HEK293 (cell line): ENCODE measurements around the gene OR2Y1.

Experiments used
- ELK4 ChIP-seq: IDR thresholded peaks from 2 replicates; pipeline ENCODE4 v1.6.1; 2011; ENCODE audit warnings: mild to moderate bottlenecking, low read depth, low read length, borderline replicate concordance
- GLI4 ChIP-seq: fragments of 450-650 bp; formaldehyde crosslinking; IDR thresholded peaks from 2 replicates; pipeline ENCODE4 v1.5.1; 2016; ENCODE audit warnings: missing biosample characterization, missing genetic modification characterization
- GLIS1 ChIP-seq: fragments of 450-650 bp; formaldehyde crosslinking; IDR thresholded peaks from 2 replicates; pipeline ENCODE4 v1.5.1; 2016; ENCODE audit warnings: missing biosample characterization, missing genetic modification characterization
- HOXD13 ChIP-seq: sonication (generic); formaldehyde crosslinking; IDR thresholded peaks from 2 replicates; pipeline ENCODE4 v1.8.0; 2022; ENCODE audit warnings: missing genetic modification reagents, borderline replicate concordance
- KLF9 ChIP-seq: fragments of 450-650 bp; formaldehyde crosslinking; IDR thresholded peaks from 2 replicates; pipeline ENCODE4 v1.5.1; 2016; ENCODE audit warnings: missing biosample characterization, missing genetic modification characterization, low read depth
- MZF1 ChIP-seq: fragments of 450-650 bp; formaldehyde crosslinking; IDR thresholded peaks from 2 replicates; pipeline ENCODE4 v1.5.1; 2017; ENCODE audit warnings: missing biosample characterization, missing genetic modification characterization, borderline replicate concordance
- PATZ1 ChIP-seq: fragments of 450-650 bp; formaldehyde crosslinking; IDR thresholded peaks from 2 replicates; pipeline ENCODE4 v1.5.1; 2016; ENCODE audit warnings: missing biosample characterization, missing genetic modification characterization
- ZBTB11 ChIP-seq: fragments of 450-650 bp; formaldehyde crosslinking; conservative IDR thresholded peaks from 2 replicates; pipeline ENCODE4 v1.5.1; 2016; ENCODE audit warnings: low read depth, missing biosample characterization, missing genetic modification characterization
- ZBTB20 ChIP-seq: fragments of 450-650 bp; formaldehyde crosslinking; IDR thresholded peaks from 2 replicates; pipeline ENCODE4 v1.5.1; 2016; ENCODE audit warnings: missing biosample characterization, missing genetic modification characterization
- ZBTB7A ChIP-seq: fragments of 450-650 bp; formaldehyde crosslinking; IDR thresholded peaks from 2 replicates; pipeline ENCODE4 v1.5.1; 2016; ENCODE audit warnings: low read depth, missing biosample characterization, missing genetic modification characterization
- ZNF138 ChIP-seq: fragments of 450-650 bp; formaldehyde crosslinking; IDR thresholded peaks from 2 replicates; pipeline ENCODE4 v1.5.1; 2016; ENCODE audit warnings: missing biosample characterization, missing genetic modification characterization, borderline replicate concordance
- ZNF16 ChIP-seq: fragments of 450-650 bp; formaldehyde crosslinking; IDR thresholded peaks from 2 replicates; pipeline ENCODE4 v1.5.1; 2016; ENCODE audit warnings: low read depth, missing biosample characterization, missing genetic modification characterization
- ZNF324 ChIP-seq: fragments of 450-650 bp; formaldehyde crosslinking; IDR thresholded peaks from 2 replicates; pipeline ENCODE4 v1.5.1; 2016; ENCODE audit warnings: missing biosample characterization, missing genetic modification characterization
- ZNF391 ChIP-seq: fragments of 450-650 bp; formaldehyde crosslinking; IDR thresholded peaks from 2 replicates; pipeline ENCODE4 v1.5.1; 2016; ENCODE audit warnings: low read depth, missing biosample characterization, missing genetic modification characterization, borderline replicate concordance
- ZNF404 ChIP-seq: fragments of 450-650 bp; formaldehyde crosslinking; IDR thresholded peaks from 2 replicates; pipeline ENCODE4 v1.5.1; 2017; ENCODE audit warnings: missing biosample characterization, missing genetic modification characterization
- ZNF530 ChIP-seq: fragments of 450-650 bp; formaldehyde crosslinking; IDR thresholded peaks from 2 replicates; pipeline ENCODE4 v1.5.1; 2016; ENCODE audit warnings: low read depth, missing biosample characterization, missing genetic modification characterization
- ZNF677 ChIP-seq: fragments of 450-650 bp; IDR thresholded peaks from 2 replicates; pipeline ENCODE4 v1.5.0; 2018; ENCODE audit warnings: missing biosample characterization, mild to moderate bottlenecking, missing genetic modification characterization, moderate library complexity
- ZNF707 ChIP-seq: fragments of 450-650 bp; formaldehyde crosslinking; IDR thresholded peaks from 2 replicates; pipeline ENCODE4 v1.5.1; 2016; ENCODE audit warnings: missing biosample characterization, missing genetic modification characterization
- ZNF747 ChIP-seq: fragments of 450-650 bp; formaldehyde crosslinking; IDR thresholded peaks from 2 replicates; pipeline ENCODE4 v1.5.1; 2016; ENCODE audit warnings: missing biosample characterization, missing genetic modification characterization
- ZSCAN18 ChIP-seq: fragments of 450-650 bp; formaldehyde crosslinking; IDR thresholded peaks from 2 replicates; pipeline ENCODE4 v1.5.1; 2016; ENCODE audit warnings: missing biosample characterization, missing genetic modification characterization
- ZSCAN23 ChIP-seq: fragments of 450-650 bp; formaldehyde crosslinking; IDR thresholded peaks from 2 replicates; pipeline ENCODE4 v1.5.1; 2016; ENCODE audit warnings: missing biosample characterization, missing genetic modification characterization
- TF ChIP-seq, protein P1 (sequence below): fragments of 450-650 bp; formaldehyde crosslinking; IDR thresholded peaks from 2 replicates; pipeline ENCODE4 v1.5.1; 2016; ENCODE audit warnings: missing biosample characterization, missing genetic modification characterization
- TF ChIP-seq, protein P2 (sequence below): fragments of 450-650 bp; formaldehyde crosslinking; IDR thresholded peaks from 2 replicates; pipeline ENCODE4 v1.5.1; 2016; ENCODE audit warnings: missing biosample characterization, missing genetic modification characterization, low read depth

Gene OR2Y1

DNA sequence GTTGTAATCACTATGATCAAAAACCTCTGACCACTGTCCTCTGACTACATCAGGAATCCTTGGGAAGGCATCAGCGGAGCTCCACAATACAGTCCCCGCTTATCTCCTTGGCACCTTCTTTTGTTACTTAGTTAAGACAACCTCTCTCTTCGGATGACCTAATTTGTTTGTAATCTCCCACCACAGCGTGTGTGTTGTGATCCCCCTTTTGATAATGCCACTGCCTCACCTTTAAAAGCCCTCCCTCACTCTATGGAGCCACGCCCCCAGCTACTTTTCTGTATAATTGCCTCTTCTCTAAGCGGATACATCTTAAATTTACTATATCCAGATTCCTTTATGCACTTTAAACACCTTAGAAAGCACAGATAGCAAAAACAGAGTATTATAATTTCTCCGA, 35.9 kb downstream of the OR2Y1 start (continued):
- TF ChIP-seq PATZ1 (peak; percentile 43; the same call in 1 of the 2 replicates), ZNF138 (tag by site-specific recombination) (no peak), ZNF707 (tag by site-specific recombination) (no peak), ZNF16 (tag by site-specific recombination) (no peak), ZBTB20 (tag by site-specific recombination) (peak; percentile 61; the same call in 1 of the 2 replicates), ZNF404 (tag by site-specific recombination) (no peak), ZSCAN18 (no peak), GLI4 (tag by site-specific recombination) (no peak), MZF1 (peak; percentile 62; the same call in 1 of the 2 replicates), ELK4 (no peak), ZSCAN23 (tag by site-specific recombination) (no peak), GLIS1 (tag by site-specific recombination) (no peak), ZNF677 (tag by site-specific recombination) (no peak), ZNF324 (no peak), ZNF391 (tag by site-specific recombination) (no peak), ZNF530 (tag by site-specific recombination) (no peak), ZBTB11 (tag by site-specific recombination) (no peak), ZBTB7A (tag by site-specific recombination) (no peak), KLF9 (peak; percentile 67), HOXD13 (CRISPR knock-in tag) (no peak), ZNF747 (tag by site-specific recombination) (no peak)
- TF ChIP-seq, protein P1, sequence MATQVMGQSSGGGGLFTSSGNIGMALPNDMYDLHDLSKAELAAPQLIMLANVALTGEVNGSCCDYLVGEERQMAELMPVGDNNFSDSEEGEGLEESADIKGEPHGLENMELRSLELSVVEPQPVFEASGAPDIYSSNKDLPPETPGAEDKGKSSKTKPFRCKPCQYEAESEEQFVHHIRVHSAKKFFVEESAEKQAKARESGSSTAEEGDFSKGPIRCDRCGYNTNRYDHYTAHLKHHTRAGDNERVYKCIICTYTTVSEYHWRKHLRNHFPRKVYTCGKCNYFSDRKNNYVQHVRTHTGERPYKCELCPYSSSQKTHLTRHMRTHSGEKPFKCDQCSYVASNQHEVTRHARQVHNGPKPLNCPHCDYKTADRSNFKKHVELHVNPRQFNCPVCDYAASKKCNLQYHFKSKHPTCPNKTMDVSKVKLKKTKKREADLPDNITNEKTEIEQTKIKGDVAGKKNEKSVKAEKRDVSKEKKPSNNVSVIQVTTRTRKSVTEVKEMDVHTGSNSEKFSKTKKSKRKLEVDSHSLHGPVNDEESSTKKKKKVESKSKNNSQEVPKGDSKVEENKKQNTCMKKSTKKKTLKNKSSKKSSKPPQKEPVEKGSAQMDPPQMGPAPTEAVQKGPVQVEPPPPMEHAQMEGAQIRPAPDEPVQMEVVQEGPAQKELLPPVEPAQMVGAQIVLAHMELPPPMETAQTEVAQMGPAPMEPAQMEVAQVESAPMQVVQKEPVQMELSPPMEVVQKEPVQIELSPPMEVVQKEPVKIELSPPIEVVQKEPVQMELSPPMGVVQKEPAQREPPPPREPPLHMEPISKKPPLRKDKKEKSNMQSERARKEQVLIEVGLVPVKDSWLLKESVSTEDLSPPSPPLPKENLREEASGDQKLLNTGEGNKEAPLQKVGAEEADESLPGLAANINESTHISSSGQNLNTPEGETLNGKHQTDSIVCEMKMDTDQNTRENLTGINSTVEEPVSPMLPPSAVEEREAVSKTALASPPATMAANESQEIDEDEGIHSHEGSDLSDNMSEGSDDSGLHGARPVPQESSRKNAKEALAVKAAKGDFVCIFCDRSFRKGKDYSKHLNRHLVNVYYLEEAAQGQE (tag by site-specific recombination), result no peak
- TF ChIP-seq, protein P2, sequence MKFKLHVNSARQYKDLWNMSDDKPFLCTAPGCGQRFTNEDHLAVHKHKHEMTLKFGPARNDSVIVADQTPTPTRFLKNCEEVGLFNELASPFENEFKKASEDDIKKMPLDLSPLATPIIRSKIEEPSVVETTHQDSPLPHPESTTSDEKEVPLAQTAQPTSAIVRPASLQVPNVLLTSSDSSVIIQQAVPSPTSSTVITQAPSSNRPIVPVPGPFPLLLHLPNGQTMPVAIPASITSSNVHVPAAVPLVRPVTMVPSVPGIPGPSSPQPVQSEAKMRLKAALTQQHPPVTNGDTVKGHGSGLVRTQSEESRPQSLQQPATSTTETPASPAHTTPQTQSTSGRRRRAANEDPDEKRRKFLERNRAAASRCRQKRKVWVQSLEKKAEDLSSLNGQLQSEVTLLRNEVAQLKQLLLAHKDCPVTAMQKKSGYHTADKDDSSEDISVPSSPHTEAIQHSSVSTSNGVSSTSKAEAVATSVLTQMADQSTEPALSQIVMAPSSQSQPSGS (tag by site-specific recombination), result 0 out of 2 replicates have a peak, but pooled peaks have one; percentile 9
